ENCODE measurements around the gene SCAPER.

SCAPER gene

DNA sequence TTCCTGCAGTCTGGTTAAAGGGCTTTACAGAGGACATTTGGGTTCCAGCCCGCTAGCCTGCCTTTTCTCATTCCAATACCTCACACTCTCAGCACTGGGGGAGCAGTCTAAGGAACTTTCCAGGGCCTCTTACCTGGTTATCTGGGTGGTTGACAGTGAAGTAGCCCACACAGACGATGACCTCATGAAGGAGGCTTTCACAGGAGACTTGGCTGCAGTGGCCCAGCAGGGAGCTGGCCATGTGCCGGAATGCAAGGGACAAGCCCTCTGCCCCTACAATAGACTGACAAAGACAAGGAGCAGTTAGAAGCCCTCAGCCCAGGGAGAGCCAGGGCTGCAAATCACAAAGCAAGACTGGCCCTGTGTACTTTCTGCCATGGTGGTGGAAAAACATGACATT lies 529.1 kb downstream of the SCAPER start:
- no peak for DNase-seq (ENCODE audit: low read depth in 2 of 3, low spot score in 2 of 3)

DNA sequence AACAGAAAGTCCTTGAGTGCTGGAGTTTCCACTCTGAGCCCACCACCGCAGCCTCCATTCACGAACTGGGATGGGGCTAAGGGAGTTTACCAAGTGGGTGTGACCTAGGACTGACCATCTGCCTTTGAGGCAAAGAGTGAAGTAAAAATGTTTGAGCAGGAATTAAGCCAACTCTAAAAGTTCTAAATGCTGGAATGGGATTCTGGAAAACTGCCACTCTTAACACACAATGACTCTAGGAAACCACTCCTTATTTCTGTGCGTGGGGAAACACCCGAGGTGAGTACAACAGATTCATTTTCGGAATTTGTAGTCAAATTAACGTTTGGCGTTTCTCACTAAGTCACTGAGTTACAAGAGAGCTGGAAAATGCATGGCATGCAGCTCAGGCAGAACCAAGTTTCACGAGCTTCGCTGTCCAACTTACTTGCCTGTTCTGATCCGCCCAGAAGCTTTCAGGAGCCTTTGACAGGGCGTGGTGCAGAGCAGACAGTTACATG lies 537.0 kb downstream of the SCAPER start:
- DNase-seq (ENCODE audit: low read depth in 2 of 3, low spot score in 2 of 3), result no peak

DNA sequence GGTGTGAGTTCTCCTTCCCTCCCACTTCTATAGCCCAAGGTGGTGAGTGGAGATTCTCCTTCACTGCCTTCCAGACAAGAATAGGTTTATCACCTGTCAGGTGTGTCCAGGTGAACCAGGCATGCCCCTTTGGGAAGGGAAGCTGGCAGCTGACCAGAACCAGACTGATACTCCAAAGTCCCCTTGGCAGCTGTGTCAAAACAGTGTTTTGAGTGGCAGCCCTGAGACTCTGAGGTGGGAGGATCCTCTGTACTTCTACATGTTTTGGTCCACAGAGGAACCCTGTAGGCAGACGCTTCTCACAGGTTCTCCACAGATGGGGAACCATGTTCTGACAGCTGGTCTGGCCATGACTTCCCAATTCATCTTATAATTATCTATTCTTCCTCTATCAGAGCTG lies 538.4 kb downstream of the SCAPER start:
- DNase-seq (ENCODE audit: low read depth in 2 of 3, low spot score in 2 of 3), result no peak

DNA sequence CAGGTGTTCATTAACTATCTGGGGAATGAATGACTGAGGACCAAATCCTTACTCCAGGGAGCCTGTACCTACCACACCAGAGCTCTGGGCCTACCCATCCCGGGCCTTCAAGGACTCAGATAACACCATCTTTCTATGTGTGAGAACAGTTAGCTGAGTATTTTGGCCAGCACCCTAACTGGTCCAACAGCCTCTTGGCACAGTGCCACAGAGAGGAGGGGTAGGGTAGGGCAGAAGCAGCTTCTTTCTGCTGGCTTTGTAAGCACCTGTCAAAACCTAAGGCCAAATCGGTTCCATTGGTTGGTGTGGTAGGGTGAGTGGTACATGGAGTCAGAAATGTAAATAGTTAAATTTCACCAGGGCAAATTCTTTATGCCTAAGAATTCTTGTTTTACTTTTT lies 541.9 kb downstream of the SCAPER start:
- no peak for DNase-seq (ENCODE audit: low read depth in 2 of 3, low spot score in 2 of 3)

DNA sequence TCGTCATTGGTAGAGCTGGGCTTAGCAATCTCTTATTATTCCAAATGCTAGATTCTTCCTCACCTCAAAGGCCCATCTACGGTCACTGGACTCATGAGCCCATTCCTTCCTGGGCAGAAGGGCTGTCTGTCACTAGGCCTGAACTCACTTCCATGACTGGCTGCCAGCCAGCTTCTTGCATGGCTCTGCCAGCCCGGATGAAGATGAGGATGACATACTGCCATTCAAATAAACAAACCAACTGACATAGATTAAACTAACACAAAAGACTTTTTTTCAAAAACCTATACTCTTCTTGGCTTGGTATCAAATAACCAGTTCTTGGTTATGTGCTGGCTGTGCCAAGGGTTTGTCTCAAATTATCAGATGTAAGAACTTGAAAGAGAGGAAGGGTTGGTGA lies 544.7 kb downstream of the SCAPER start:
- no peak for DNase-seq (ENCODE audit: low read depth in 2 of 3, low spot score in 2 of 3)

DNA sequence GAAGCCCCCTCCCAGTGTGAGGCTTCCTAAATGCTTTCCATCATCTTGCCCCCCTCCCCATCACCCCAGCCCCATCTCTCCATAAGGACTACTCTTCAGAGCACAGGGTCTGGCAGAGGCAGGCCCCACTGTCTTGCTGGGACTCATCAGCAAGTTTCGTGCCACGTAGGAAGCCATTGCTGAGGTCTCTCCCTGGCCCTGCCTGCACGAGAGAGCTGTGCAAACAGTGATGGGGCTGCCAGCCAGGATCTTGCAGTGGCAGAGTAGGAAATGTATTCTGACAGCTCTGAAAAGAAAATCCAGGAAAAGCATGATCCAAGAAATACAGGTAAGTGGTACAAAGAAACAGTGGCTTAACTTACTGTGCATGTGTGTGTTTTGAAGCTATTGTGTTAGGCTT lies 546.0 kb downstream of the SCAPER start:
- no peak for DNase-seq (ENCODE audit: low read depth in 2 of 3, low spot score in 2 of 3)

DNA sequence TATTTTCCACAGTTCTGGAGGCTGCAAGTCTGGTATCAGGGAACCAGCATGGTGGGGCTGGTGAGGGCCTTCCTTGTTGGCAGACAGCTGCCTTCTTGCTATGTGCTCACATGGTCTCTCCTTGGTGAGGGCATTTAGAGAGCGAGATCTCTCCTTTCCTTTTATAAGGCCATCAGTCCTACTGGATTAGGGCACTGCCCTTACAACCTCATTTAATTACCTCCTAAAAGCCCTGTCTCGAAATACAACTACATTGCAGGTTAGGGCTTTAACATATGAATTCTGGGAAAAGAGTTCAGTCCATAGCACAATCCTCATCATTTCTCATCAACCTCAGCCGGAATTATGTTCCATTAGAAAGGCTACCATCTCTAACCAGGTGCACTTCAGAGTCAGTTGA lies 546.7 kb downstream of the SCAPER start:
- no peak for DNase-seq (ENCODE audit: low read depth in 2 of 3, low spot score in 2 of 3)

DNA sequence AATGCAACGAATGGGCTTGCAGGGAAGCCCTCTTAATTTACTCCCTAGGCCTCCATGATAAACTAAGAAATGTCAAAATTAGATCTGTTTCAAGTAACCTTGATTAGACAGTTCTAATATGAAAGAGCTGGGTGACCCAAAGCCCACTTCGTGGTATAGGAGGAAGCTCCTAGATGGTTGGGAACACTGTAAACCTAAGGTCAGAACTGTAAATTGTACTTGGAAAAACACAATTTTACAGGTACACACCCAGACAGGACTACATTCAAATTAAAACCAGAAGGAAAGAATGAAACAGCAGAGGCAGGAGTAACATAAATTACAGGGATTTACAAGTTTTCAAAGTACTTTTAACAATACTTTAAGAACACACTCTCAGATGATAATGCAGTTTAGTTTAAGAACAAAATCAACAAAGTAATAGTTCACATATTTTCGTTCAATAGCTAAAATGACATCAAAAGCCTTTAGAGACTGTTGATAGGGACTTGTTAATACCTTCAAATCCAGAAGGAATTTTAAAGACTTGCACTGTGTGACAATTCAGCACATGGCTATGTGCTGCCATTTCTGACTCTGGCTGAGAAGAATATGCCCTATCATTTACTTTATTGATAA lies 550.2 kb downstream of the SCAPER start:
- DNase-seq (ENCODE audit: low read depth in 2 of 3, low spot score in 2 of 3), result no peak

DNA sequence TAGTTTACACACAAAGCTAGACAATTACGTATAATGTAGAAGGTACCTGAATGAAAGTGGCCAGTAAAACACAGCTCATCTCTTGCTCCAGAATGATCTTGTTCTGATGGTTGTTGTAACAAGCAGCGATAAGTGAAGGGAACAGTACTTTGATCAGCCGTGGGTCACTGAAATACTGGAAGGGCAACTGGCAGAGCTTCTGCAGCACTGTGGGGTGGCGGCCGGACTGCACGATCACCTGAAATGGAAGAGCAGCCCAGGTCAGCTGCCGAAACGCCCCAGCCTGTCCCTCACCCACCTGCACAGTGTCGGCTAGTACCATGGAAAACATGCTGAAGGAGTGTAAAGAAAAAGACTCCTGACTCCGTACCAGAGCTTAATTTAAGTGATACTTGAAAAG lies 551.2 kb downstream of the SCAPER start:
- DNase-seq (ENCODE audit: low read depth in 2 of 3, low spot score in 2 of 3), result no peak

DNA sequence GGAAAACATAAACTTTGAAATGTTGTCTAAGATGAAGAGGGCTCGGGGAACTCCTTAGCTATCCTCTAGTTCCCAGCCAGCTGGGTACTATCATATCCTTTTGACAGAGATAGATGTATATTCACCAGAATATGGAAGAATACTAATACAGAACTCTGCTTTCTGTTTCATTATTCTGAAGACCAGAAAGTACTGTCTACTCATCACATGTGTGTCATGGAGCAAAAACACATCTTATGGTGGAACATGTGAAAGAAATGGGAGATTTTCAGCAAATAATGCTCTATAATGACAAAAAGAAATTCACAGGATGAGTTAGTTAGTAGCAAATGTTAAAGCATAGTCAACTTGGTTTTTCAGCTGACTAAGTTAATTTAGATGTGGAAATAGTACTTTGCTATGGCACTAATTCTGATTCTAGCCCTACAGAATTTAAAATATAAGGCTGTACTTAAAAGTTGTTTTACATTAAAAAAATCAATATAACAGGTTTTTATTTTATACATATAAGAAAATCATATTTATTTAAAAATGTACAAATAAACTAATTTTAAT lies 552.0 kb downstream of the SCAPER start:
- DNase-seq (ENCODE audit: low read depth in 2 of 3, low spot score in 2 of 3), result no peak

DNA sequence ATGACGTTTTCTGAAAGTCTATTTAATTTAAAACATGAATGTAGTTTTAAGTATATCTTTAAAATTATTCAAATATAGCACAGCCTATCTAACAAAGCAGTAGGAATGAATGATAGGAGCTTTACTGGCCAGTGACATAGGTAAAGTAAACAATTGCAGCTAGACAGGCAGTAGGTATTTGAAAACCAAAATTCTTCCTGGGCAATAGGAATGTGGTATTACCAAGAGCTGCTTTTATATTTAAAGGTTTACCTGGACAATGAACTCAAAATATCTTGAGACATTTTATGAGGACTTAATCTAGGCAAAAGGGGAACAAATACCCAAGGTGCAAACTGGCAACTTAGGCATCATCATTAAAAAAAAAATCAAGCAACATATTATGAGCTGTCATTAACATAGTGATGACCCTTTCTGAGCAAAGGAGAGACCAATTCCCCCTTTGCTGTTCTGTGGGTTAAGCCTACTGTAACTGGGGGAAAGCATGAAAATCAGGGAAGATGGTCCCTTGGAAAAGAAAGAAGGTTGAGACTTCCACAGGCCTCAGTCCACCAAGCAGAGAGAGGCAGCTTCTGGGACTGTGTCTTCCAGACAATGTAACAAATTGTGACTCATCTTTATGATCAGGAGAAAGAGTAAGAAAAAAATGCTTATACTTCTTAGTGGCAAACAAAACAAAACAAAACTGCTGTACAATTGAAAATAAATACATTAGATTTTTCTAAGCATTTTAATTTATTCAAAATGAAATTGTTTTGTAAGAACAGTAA lies 555.7 kb downstream of the SCAPER start:
- DNase-seq (ENCODE audit: low read depth in 2 of 3, low spot score in 2 of 3), result no peak

DNA sequence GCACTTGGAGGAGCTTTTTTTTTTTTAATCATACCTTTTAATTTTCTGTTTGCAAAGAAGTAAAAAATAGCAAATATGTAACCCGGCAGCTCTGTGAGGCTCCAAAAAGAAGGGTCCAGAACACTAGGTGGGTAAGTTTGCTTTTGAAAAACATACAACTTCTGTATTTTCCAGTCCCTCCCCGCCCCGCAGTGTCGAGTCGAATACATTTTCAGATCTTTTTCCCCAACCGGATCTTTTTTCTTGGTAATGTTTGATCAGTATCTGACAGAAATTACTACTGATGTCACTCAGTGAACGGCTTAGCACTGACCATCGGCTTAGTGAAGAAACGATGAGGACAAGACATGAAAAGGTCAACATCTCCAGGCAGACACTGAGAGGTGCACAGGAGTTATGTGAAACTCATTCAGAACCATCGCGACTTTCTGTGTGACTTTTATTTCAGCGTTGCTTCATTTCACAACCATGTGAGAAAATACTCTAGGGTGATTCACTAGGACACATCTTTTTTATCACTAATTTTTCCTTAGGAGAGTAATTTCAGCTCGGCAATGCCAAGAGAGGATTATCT lies 557.6 kb downstream of the SCAPER start:
- no peak for DNase-seq (ENCODE audit: low read depth in 2 of 3, low spot score in 2 of 3)

DNA sequence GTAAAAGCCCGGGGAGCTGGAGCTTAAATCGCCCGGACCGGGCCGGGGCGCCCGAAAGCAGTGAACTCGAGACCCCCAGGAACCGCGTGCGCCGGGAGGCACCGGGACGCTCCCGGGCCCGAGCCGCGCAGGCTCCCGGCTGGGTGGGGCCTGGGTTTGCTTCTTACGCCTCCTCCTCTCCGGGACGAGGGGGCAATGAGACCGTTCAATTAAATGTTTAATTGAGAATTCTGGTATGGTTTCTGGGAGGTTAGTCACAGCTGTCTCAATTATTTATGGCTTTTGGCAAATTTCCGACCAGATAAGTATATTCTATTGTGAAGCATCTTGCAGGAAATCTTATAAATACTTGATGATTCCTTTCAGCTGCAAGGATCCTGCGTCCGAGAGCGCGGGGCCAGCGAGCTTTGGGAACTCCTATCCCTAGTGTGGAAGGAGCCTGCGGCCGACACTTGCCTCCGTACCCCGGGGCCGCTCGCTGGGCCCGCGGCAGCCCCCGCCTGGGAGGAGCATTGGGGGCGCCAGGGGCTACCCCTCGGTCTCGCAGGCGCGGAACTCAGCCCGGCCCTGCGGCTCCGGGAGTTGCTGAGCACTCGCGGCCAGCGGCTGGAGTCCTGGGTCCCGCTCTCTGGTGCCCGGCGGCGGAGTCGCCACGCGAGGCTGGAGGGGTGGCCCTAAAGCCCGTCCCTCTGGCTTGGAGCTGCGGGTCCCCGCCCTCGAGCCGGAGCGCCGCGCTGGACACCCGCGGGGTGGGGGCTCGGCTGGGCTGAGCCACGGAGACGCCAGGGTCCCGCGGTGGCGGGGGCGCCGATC lies 558.3 kb downstream of the SCAPER start:
- DNase-seq (ENCODE audit: low read depth in 2 of 3, low spot score in 2 of 3), result no peak

DNA sequence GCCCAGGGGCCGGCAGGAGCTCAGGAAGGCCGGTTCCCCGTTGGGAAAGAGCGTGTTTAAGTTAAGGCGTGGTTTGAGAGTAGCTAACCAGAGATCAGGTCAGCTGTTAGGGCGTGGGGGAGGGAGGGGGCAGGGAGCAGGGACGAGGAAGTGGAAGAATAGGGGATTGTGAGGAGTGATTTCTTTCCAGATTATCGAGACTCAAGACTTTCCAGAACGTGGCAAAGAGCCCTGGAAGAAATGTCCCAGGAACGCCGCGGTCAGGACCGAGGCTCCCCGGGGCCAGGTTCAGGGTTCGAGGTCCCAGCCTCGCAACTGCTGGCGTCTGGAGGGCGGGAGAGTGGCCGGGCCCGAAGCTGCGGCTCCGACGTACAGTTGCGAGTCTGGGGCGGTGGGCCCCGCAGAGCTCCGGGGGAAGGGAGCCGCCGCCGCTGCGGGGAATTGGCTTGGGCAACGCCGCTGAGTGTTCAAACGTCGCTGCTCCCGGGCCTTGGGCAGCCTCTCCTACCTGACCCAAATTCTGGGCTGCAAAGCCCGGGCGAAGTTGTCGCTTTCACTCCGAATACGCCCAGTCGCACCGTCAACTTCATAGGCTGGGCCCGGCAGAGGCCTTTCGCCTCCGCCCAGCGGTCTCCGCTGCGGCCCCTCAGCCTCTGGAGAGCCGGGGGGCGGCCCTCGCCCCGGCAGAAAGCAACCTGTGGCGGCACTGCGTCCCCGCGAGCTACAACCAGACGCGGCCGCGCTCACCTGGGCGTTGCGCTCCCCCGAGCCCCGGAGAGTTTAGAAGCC lies 559.1 kb downstream of the SCAPER start:
- no peak for DNase-seq (ENCODE audit: low read depth in 2 of 3, low spot score in 2 of 3)

DNA sequence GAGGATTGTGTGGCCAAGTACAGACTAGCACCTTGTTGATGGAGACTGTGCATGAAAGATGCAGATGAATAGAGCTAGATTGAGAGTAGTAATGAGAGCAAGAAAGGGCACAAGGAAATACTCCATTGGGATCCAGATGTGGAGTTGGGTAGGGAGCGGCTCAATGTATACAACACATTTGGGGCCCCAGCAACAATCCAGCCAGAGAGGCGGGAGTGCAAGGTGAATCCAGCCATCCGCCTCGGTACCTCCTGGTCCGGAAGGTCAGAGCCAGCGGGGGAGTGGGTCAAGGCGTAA lies 559.6 kb downstream of the SCAPER start:
- DNase-seq (ENCODE audit: low read depth in 2 of 3, low spot score in 2 of 3), result no peak

DNA sequence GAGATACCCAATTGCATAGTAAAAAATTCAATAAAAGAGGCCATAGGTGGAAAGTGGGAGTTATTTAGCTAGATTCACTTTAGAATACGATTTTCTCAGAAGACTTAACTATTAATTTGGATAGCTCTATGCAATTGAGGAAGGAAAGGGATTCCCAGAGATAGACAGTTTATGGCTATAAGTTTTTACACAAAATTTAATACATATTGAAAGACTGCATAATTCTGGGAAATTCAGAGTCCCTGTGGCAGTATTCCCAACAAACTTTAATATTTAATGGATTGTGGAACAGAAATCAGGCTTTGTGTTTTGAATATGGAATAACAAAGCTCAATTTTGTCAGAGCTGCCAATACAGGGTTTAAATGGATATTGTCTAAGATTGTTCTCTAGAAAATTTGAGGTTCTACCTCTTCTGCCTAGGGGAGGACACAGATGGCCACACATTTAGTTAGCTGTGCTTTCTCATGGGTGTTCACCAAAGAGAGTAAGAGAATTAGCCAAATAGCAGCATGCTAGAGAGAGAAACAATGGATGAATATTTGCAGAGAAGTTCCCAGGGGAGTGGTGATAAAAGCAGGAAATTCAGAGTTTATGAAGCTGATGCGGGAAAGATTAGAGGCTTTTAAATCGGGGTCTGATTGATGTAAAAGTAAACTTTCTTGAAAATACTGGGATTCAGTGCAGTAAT lies 560.1 kb downstream of the SCAPER start:
- DNase-seq (ENCODE audit: low read depth in 2 of 3, low spot score in 2 of 3), result no peak

DNA sequence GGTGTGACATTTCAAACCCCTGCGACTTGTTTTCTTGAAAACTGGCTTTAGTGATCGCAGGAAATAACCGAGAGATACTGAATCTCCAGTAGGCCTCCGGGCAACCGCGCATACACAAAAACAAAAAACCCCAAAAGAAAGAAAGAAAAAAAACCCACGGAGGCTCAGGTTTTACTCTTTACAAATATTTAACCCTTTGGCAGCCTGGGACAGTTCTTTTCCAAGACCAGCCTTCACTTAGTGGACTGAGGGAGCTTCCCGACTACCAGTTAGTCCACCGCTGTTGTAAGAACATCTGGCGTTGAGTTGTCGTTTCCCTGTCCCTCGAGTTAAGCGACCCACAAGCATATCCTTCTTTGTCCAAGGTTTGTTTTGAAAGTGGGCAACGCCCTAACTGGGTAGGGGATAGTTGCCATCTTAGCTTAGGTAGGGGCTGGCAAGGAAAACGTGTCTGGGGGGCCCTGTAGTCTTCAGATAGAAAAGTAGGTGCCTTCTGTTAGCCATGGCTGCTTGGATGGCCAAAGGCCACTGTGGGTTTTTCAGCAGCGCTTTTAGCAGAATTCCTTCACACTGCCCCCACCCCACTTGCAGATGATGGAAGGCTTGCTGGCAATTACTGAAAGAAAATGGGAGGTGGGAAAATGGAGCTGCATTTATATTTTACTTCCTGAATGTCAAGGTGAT lies 561.7 kb downstream of the SCAPER start:
- no peak for DNase-seq (ENCODE audit: low read depth in 2 of 3, low spot score in 2 of 3)

DNA sequence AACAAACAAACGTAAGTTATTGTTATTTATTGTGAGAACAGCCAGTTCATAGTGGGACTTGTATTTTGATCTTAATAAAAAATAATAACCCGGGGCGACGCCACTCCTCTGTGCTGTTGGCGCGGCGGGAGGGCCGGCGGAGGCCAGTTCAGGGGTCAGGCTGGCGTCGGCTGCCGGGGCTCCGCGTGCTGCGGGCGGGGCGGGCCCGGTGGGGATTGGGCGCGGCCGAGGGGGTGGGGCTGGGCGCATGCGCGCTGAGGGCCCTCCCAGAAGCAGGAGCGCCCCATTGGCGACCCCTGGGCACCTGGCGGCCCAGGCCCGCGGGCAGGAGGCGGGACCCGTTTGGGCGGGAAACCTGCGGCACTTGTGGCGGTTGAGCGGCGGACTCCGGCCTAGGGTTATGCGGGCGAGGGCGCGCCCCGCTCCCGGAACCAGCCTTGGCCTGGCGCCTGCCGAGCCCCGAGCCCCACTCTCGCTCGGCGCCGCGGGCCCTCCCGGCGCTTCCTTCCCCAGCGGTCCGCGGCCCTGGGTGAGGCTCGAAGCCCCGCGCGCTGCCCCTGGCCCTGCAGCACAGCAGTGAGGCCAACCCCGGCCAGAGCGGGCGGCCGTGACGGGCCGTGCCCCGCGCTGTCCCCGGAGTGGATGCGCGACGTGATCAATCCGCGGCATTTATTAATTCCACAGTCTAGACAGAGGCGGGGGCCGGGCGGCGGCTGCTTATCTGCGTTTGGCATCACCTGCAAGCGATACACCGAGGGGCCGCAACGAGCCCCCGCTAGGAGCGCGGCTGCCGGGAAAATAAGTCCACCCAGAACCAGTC lies 562.5 kb downstream of the SCAPER start:
- no peak for DNase-seq (ENCODE audit: low read depth in 2 of 3, low spot score in 2 of 3)

DNA sequence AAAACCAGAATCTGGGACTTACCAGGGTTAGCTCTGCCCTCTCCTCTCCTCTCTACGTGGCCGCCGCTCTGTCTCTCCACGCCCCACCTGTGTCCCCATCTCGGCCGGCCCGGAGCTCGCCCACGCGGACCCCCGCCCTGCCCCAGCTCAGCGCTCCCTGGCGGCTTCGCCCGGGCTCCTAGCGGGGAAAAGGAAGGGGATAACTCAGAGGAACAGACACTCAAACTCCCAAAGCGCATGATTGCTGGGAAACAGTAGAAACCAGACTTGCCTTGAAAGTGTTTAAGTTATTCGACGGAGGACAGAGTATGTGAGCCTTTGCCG lies 563.1 kb downstream of the SCAPER start:
- DNase-seq (ENCODE audit: low read depth in 2 of 3, low spot score in 2 of 3), result no peak

Measured in activated CD8-positive, alpha-beta memory T cell treated with anti-CD3 and anti-CD28 coated beads for 48 hours (primary cell).